ENCODE data around the gene SCAPER.
"Not testable (repeated sequence)": the region's sequence is repeated elsewhere in the genome, so short reads cannot be mapped to it uniquely, and the experiment has no call there.

The SCAPER gene

DNA sequence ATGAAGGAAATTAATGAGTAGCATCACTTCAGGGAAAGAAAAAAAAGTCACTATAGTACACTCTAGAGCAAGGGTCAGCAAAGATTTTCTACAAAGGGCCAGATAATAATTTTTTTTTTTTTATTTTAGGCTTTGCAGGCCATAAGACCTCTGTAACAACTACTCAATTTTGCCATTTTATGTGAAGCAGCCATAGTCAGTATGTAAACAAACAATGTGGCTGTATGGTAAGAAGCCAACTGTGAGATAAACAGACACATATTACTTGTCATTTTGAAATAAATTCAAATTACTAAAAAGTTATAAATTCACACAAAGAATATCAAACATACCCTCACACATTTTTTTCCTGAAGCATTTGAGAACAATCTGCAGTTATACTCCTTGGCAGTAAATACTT, 40.6 kb downstream of the SCAPER start:
- in situ Hi-C loops (cut with MboI; ENCODE audit: low sequenced_read_pairs) = no loop called here

DNA sequence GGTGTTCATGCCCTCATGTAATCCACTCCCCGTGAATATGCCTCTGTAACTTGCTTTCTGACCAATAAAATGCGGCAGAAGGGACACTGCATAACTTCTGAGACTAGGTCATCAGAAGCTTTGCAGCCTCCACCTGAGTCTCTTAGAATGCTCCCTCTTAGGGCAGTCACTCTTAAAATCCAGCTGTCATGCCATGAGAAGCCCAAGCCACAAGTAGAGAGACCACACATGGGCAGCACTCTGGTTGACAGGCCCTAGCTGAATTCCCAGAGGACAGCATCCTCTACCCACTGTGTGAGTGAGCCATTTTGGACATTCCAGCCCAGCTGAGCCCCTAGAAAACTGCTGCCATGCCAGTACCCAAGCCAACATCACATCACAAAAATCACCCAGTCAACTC, 41.4 kb downstream of the SCAPER start:
- in situ Hi-C loops (cut with MboI; ENCODE audit: low sequenced_read_pairs) = no loop called here

DNA sequence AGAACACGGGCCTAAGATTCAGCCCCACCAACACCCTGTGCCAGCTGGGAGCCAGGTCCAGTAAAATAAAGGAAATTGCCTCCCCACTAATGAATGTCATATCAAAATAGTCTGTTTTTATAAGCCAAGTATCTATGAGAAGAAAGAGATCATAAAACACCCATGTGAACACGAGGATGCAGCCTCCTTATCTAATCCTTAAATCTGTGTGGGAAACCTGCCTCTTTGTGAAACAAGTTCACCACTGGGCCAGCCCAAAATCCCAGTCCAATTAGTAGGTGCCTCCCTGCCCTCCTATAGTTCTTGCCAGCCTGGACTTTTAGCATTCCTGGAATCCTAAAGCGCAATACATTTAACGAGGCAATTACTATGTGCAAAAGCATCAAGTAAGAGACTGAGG, 42.0 kb downstream of the SCAPER start:
- in situ Hi-C loops (cut with MboI; ENCODE audit: low sequenced_read_pairs) = no loop called here

DNA sequence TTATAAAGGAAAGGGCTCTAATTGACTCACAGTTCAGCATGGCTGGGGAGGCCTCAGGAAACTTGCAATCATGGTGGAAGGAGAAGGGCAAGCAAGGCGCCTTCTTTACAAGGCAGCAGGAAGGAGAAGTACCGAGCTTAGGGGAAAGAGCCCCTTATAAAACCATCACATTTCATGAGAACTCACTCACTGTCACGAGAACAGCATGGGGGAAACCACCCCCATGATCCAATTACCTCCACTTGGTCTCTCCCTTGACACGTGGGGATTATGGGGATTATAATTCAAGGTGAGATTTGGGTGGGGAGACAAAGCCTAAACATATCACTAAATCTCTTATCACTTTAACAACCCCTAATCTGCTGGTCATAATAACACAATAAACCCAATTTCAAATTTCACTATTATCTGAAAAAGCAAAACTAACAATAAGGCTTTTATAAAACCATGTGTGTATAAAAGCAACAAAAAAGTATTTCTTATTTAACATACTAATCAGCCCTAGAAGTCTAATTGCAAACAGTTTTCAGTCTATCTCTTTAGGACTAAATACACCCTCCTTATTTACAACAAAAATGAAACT, 43.2 kb downstream of the SCAPER start:
- in situ Hi-C loops (cut with MboI; ENCODE audit: low sequenced_read_pairs) = no loop called here

- in situ Hi-C loops (cut with MboI; ENCODE audit: low sequenced_read_pairs) = no loop called here
These were observed 44.9 kb downstream of the SCAPER start for GRCh38 chr15:76860201-76860600.

DNA sequence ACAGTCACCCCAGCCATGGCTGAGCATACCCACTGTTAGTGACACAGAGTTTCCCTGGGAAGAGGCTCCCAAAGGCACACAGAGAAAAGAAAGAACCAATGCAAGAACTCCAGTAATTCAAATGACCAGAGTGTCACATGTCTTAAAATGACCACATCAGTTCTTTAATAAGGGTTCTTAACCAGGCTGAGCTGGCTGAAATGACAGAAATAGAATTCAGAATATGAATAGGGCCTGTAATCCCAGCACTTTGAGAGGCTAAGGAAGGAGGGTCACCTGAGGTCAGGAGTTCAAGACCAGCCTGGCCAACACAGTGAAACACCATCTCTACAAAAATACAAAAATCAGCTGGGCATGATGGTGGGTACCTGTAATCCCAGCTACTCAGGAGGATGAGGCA, 54.8 kb downstream of the SCAPER start:
- in situ Hi-C loops (cut with MboI; ENCODE audit: low sequenced_read_pairs) = not testable (repeated sequence)

DNA sequence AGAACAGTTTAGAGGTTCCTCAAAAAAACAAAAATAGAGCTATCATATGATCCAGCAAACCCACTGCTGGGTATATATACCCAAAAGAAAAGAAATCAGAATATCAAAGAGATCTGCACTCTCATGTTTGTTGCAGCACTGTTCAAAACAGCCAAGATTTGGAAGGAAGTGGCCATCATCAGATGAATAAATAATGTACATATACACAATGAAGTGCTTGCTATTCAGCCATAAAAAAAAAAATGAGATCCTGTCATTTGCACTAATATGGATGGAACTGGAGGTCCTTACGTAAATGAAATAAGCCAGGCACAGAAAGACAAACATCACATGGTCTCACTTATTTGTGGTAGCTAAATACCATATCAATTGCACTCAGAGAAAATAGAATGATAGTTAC, 58.4 kb downstream of the SCAPER start:
- in situ Hi-C loops (cut with MboI; ENCODE audit: low sequenced_read_pairs) = no loop called here

GRCh38 chr15:76844096-76844495, 61.0 kb downstream of the SCAPER start:
- in situ Hi-C loops (cut with MboI; ENCODE audit: low sequenced_read_pairs) = no loop called here

- in situ Hi-C loops (cut with MboI; ENCODE audit: low sequenced_read_pairs) = no loop called here
These were observed 61.9 kb downstream of the SCAPER start for GRCh38 chr15:76843269-76843668.

DNA sequence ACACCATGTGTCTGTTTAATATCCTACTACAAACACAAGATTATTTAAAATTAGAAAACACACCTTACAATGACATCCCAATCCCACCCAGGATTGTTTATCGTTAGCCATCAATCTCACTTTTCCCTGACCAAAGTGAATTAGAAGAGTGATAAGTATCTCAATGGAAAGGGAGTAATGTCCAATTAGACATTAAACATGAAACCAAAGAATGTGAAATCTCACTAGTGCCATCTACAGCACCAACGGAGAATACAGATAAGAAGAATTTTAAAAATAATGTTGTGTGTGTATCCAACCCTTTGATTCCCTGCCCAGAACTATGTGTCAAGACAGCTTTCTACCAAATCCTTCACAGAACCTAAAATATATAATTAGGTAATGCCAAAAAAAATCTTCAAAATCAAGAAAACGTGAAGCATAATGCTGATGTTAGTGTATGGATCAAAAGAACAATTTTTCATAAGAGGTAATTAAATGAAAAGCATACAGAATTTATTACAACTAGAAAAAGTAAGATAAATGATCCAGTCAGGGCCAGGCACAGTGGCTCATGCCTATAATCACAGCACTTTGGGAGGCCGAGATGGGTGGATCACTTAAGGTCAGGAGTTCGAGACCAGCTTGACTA, 64.2 kb downstream of the SCAPER start:
- in situ Hi-C loops (cut with MboI; ENCODE audit: low sequenced_read_pairs) = no loop called here

- in situ Hi-C loops (cut with MboI; ENCODE audit: low sequenced_read_pairs) = no loop called here
These were observed 66.0 kb downstream of the SCAPER start for GRCh38 chr15:76839173-76839572.

GRCh38 chr15:76837474-76837873, 67.7 kb downstream of the SCAPER start:
- in situ Hi-C loops (cut with MboI; ENCODE audit: low sequenced_read_pairs) = no loop called here

- in situ Hi-C loops (cut with MboI; ENCODE audit: low sequenced_read_pairs) = no loop called here
These were observed 75.2 kb downstream of the SCAPER start for GRCh38 chr15:76829939-76830338.

- in situ Hi-C loops (cut with MboI; ENCODE audit: low sequenced_read_pairs) = no loop called here
These were observed 81.2 kb downstream of the SCAPER start for GRCh38 chr15:76823890-76824289.

GRCh38 chr15:76823303-76823702, 81.8 kb downstream of the SCAPER start:
- in situ Hi-C loops (cut with MboI; ENCODE audit: low sequenced_read_pairs) = no loop called here

- in situ Hi-C loops (cut with MboI; ENCODE audit: low sequenced_read_pairs) = not testable (repeated sequence)
These were observed 86.2 kb downstream of the SCAPER start for GRCh38 chr15:76818926-76819325.

GRCh38 chr15:76815421-76815820, 89.7 kb downstream of the SCAPER start:
- in situ Hi-C loops (cut with MboI; ENCODE audit: low sequenced_read_pairs) = no loop called here

GRCh38 chr15:76812381-76812780, 92.8 kb downstream of the SCAPER start:
- in situ Hi-C loops (cut with MboI; ENCODE audit: low sequenced_read_pairs) = no loop called here

DNA sequence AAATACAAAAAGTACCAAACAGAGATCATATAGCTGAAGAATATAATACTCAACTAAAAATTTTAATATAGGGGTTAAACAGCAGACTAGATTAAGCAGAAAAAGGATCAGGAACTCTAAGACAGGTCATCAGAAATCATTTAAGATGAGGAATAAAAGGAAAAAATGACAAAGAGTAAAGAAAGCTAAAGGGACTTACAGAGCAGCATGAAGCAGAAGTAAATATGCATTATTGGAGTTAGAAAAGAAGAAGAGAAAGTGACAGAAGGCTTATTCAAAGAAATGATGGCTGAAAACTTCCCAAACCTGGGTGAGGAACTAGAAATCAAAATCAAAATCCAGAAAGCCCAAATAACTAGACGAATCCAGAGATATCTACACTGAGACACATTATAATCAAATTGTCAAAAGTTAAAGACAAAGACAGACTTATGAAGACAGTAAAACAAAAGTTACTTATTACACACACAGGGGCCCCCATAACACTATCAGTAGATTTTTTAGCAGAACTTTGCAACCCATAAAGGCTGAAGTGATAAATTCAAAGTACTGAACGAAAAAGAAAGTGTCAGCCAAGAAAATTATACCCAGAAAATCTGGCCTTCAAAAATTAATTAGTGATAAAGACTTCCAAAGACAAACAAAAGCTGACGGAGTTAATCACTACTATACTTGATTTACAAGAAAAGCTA, 95.6 kb downstream of the SCAPER start:
- in situ Hi-C loops (cut with MboI; ENCODE audit: low sequenced_read_pairs) = no loop called here

GRCh38 chr15:76803049-76803571, 102.0 kb downstream of the SCAPER start:
- in situ Hi-C loops (cut with MboI; ENCODE audit: low sequenced_read_pairs) = no loop called here

GRCh38 chr15:76802411-76802810, 102.7 kb downstream of the SCAPER start:
- in situ Hi-C loops (cut with MboI; ENCODE audit: low sequenced_read_pairs) = no loop called here

DNA sequence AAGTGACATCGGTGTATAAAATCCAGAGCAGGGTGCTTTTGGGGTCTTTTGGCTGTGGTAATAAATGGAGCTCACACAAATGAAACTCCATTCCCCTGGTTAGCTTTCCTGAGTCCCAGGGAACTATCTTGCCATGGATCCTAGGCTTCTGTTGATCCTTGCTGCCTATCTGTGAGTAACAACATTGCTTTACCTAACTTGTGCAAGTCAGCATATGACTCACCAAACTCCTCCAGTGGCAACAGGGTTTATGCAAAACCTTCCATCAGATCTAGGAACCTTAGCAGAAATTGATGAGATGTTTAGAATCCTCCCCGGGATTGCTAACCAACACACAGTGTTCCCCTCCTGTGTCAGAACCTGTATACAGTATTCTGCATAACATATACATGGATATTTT, 105.4 kb downstream of the SCAPER start:
- in situ Hi-C loops (cut with MboI; ENCODE audit: low sequenced_read_pairs) = no loop called here
